Right lobe of liver (tissue), 4 donors: ENCODE results near the gene SLC22A1.

ENCODE experiments used
- CTCF ChIP-seq, 4 donors: fragments of 200-600 bp in 3 of 4; fragments of 450-650 bp in 1 of 4; IDR thresholded peaks; one replicate each; pipeline versions ENCODE4 v1.5.1 to v1.8.0; 2016 to 2022; ENCODE audit warnings: antibody characterized with exemption in 4 of 4, mild to moderate bottlenecking in 2 of 4
- POLR2A ChIP-seq: fragments of 450-650 bp; IDR thresholded peaks from one replicate; pipeline ENCODE4 v1.6.1; 2017; ENCODE audit warnings: antibody characterized with exemption, mild to moderate bottlenecking
- donor health status: DM: no; HTN: no; CAD: no.
- donor health status: DM: no; HTN: no; CAD: no.
- donor health status: DM: no; HTN: yes; CAD: no.

GRCh38 chr6:160106701-160107100, 14.9 kb upstream of the SLC22A1 start:
- TF ChIP-seq CTCF (IDR thresholded peaks at IDR 0.05), result no peak
- TF ChIP-seq POLR2A, result no peak
